ENCODE measurements around the gene LCNL1. TPM values are rescaled to one million over a fixed set of nuclear protein-coding genes. Genes with fewer than 3 reads are reported as not detected.

The LCNL1 gene
- polyA plus RNA-seq, 1 donor (not counting 4 experiments of a cell fraction or from before 2014, with no cell fraction given), result not detected

DNA sequence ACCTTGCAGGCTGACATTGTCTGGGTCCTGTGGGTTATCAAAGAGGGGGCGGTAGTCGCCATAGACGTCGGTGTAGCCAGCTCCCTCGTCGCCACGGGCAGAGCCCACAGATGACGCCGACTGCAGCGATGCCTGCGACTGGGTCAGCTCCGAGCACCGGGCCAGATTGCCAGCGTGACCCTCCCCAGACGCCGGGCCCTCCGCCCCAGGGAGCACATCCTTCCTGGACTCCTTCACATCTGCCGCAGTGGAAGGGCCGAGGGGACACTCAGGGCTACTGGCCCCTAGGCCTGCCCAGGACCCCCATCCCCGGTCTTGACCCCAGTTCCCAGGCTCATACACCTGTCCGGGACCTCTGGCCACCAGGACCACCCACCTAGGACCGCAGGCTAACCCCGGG is 31.4 kb downstream of the LCNL1 start:
- H4K20me1 ChIP-seq (ENCODE audit: control insufficient read depth, extremely low read depth, insufficient read depth, low read length), result no peaks in the 10 kb centered on the region
- no peak overlapping the region for H2AFZ ChIP-seq (ENCODE audit: control insufficient read depth, low read length)
- no peak for DNase-seq (ENCODE audit: low read depth, low spot score)
- H3K9me1 ChIP-seq (ENCODE audit: control insufficient read depth, extremely low read depth, insufficient read depth, low read length), result no peaks in the 10 kb centered on the region
- no peaks in the 10 kb centered on the region for H3K9me3 ChIP-seq (ENCODE audit: control insufficient read depth, low read depth, low read length)
- no peak overlapping the region for H3K9ac ChIP-seq (ENCODE audit: control insufficient read depth, extremely low read depth, insufficient read depth, low read length)
- no peak overlapping the region for H3K27ac ChIP-seq (ENCODE audit: control insufficient read depth, insufficient read depth, low read length)
- H3K79me2 ChIP-seq (ENCODE audit: control insufficient read depth, insufficient read depth, low read length), result no peaks in the 10 kb centered on the region
- H3K4me2 ChIP-seq (ENCODE audit: control insufficient read depth, extremely low read depth, insufficient read depth, low read depth, low read length), result no peak overlapping the region
- H3K4me1 ChIP-seq (ENCODE audit: control insufficient read depth, extremely low read depth, insufficient read depth, low read length), result no peaks in the 10 kb centered on the region
- TF ChIP-seq, protein P1, sequence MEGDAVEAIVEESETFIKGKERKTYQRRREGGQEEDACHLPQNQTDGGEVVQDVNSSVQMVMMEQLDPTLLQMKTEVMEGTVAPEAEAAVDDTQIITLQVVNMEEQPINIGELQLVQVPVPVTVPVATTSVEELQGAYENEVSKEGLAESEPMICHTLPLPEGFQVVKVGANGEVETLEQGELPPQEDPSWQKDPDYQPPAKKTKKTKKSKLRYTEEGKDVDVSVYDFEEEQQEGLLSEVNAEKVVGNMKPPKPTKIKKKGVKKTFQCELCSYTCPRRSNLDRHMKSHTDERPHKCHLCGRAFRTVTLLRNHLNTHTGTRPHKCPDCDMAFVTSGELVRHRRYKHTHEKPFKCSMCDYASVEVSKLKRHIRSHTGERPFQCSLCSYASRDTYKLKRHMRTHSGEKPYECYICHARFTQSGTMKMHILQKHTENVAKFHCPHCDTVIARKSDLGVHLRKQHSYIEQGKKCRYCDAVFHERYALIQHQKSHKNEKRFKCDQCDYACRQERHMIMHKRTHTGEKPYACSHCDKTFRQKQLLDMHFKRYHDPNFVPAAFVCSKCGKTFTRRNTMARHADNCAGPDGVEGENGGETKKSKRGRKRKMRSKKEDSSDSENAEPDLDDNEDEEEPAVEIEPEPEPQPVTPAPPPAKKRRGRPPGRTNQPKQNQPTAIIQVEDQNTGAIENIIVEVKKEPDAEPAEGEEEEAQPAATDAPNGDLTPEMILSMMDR (optimal IDR thresholded peaks at IDR 0.05 in 1 of 3, IDR thresholded peaks at IDR 0.05 in 1 of 3, conservative IDR thresholded peaks at IDR 0.05 in 1 of 3; ENCODE audit: extremely low read depth in 1 of 3, insufficient read depth in 2 of 3, low read length in 3 of 3), result no peak
- TF ChIP-seq EZH2 (IDR thresholded peaks at IDR 0.05; ENCODE audit: low read length), result no peak
- no peaks in the 10 kb centered on the region for H3K27me3 ChIP-seq (ENCODE audit: control insufficient read depth, extremely low read depth, insufficient read depth, low read length)
- no peak overlapping the region for H3K4me3 ChIP-seq (ENCODE audit: control insufficient read depth in 2 of 3, extremely low read depth in 1 of 3, insufficient read depth in 2 of 3, low read depth in 1 of 3, low read length in 3 of 3)
- no peaks in the 10 kb centered on the region for H3K36me3 ChIP-seq (ENCODE audit: control insufficient read depth in 2 of 2, extremely low read depth in 1 of 2, insufficient read depth in 2 of 2, low read length in 2 of 2)
- no peak for FAIRE-seq
- dilution Hi-C loops (cut with MboI; ENCODE audit: extremely low pct_ligation_motif_present, low sequenced_read_pairs), result no loop called here

DNA sequence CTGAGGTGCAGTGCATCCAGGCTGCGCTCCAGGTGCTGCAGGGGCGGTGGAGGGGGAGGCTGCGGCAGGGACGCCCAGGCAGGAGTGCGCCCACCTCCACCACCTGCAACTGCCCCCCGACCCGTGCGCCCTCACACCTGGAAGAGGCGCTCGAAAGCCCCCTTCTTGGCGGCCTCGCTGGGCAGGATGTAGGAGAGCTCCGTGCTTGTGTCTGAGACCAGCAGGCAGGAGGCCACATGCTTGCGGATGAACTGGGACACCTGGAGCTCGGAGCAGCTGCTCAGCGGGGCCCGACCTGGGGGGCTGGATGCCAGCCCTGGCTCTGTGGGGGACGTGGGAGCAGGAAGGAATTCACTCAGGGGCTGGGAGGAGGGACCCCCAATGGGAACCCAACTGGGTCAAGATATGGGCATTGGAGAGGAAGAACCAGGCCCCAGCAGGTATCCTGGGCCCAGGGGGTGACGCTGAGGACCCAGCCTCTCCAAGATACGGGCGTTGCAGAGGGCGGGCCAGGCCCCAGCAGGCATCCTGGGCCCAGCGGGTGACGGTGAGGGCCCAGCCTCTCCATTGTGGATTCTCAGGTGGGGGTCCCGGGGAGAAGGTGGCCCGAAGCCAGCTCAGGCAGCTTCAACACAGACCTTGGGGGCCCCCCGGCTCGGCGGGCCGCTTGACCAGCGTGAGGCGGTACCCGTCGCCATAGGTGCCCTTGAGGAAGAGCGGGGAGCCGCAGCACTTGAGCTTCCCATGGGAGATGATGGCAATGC is 32.2 kb downstream of the LCNL1 start:
- H3K9ac ChIP-seq (ENCODE audit: control insufficient read depth, extremely low read depth, insufficient read depth, low read length), result no peak overlapping the region
- no peak for DNase-seq (ENCODE audit: low read depth, low spot score)
- H3K36me3 ChIP-seq (ENCODE audit: control insufficient read depth in 2 of 2, extremely low read depth in 1 of 2, insufficient read depth in 2 of 2, low read length in 2 of 2), result no peaks in the 10 kb centered on the region
- H4K20me1 ChIP-seq (ENCODE audit: control insufficient read depth, extremely low read depth, insufficient read depth, low read length), result no peaks in the 10 kb centered on the region
- FAIRE-seq, result no peak
- H3K79me2 ChIP-seq (ENCODE audit: control insufficient read depth, insufficient read depth, low read length), result no peaks in the 10 kb centered on the region
- H3K9me3 ChIP-seq (ENCODE audit: control insufficient read depth, low read depth, low read length), result no peaks in the 10 kb centered on the region
- no peaks in the 10 kb centered on the region for H3K9me1 ChIP-seq (ENCODE audit: control insufficient read depth, extremely low read depth, insufficient read depth, low read length)
- H3K4me2 ChIP-seq (ENCODE audit: control insufficient read depth, extremely low read depth, insufficient read depth, low read depth, low read length), result no peak overlapping the region
- H2AFZ ChIP-seq (ENCODE audit: control insufficient read depth, low read length), result no peak overlapping the region
- dilution Hi-C loops (cut with MboI; ENCODE audit: extremely low pct_ligation_motif_present, low sequenced_read_pairs), result no loop called here
- H3K27ac ChIP-seq (ENCODE audit: control insufficient read depth, insufficient read depth, low read length), result no peak overlapping the region
- no peak overlapping the region for H3K4me3 ChIP-seq (ENCODE audit: control insufficient read depth in 2 of 3, extremely low read depth in 1 of 3, insufficient read depth in 2 of 3, low read depth in 1 of 3, low read length in 3 of 3)
- TF ChIP-seq, protein P1 (optimal IDR thresholded peaks at IDR 0.05 in 1 of 3, IDR thresholded peaks at IDR 0.05 in 1 of 3, conservative IDR thresholded peaks at IDR 0.05 in 1 of 3; ENCODE audit: extremely low read depth in 1 of 3, insufficient read depth in 2 of 3, low read length in 3 of 3), result no peak
- TF ChIP-seq EZH2 (IDR thresholded peaks at IDR 0.05; ENCODE audit: low read length), result no peak
- H3K4me1 ChIP-seq (ENCODE audit: control insufficient read depth, extremely low read depth, insufficient read depth, low read length), result no peaks in the 10 kb centered on the region
- no peaks in the 10 kb centered on the region for H3K27me3 ChIP-seq (ENCODE audit: control insufficient read depth, extremely low read depth, insufficient read depth, low read length)
